T-helper 2 cell treated with Interferon-gamma antibody and Interleukin-4, amounts not matched to agents 100 ng/mL and 5 ng/mL, for 36 hours (primary cell): ENCODE data around the gene OR5F1. TPM values are rescaled to one million over a fixed set of nuclear protein-coding genes. Genes with fewer than 3 reads are reported as not detected.

ENCODE experiments used
- intact Hi-C: fragments of 100-400 bp; cut with micrococcal nuclease; formaldehyde crosslinking; loops from one replicate; pipeline ENCODE4 v1.15.1; 2023
- total RNA-seq: library from RNA; stranded (reverse); gene quantifications from 2 replicates; pipeline ENCODE4 v1.2.3, GENCODE V29; 2022

OR5F1 gene
- total RNA-seq: not detected in 2 replicates

GRCh38 chr11:55994525-55994924, at the start of gene OR5F1:
OR5F1 (minus strand) TSS chr11:55994625; CDS start chr11:55994625, 0 bp downstream.
- intact Hi-C loops: no loop called here

GRCh38 chr11:56027354-56027753, 32.9 kb upstream of the OR5F1 start, which contains the start of gene OR5AS1:
OR5AS1 (plus strand) TSS chr11:56027654; CDS start chr11:56030419, 2,765 bp downstream.
- intact Hi-C loops: no loop called here

GRCh38 chr11:56013805-56014204, 19.4 kb upstream of the OR5F1 start:
- intact Hi-C loops: no loop called here

GRCh38 chr11:56010716-56011115, 16.3 kb upstream of the OR5F1 start:
- intact Hi-C loops: no loop called here

GRCh38 chr11:55970935-55971334, 23.5 kb downstream of the OR5F1 start:
- intact Hi-C loops: no loop called here

GRCh38 chr11:55969845-55970244, 24.6 kb downstream of the OR5F1 start, which contains the start of gene OR10AG1:
OR10AG1 (minus strand) TSS chr11:55969945; CDS start chr11:55969907, 38 bp downstream.
- intact Hi-C loops: no loop called here

- intact Hi-C loops: no loop called here
These were observed 26.5 kb downstream of the OR5F1 start for GRCh38 chr11:55967914-55968313.

GRCh38 chr11:55966391-55966790, 28.0 kb downstream of the OR5F1 start:
- intact Hi-C loops: no loop called here

GRCh38 chr11:55956521-55956920, 37.9 kb downstream of the OR5F1 start:
- intact Hi-C loops: no loop called here

- intact Hi-C loops: loop anchor here (10.0 kb wide), 1 partner anchor 1295 kb away; no protein-coding TSS in a partner anchor
These were observed 45.1 kb downstream of the OR5F1 start for GRCh38 chr11:55949330-55949729.

Other genes with a start within 250 kb of the OR5F1 start
- not detected in 2 replicates for gene OR5D13, start 221.2 kb downstream of the OR5F1 start, total RNA-seq
- not detected in 2 replicates for gene OR5D14, start 199.1 kb downstream of the OR5F1 start, total RNA-seq
- not detected in 2 replicates for gene OR5L1, start 183.3 kb downstream of the OR5F1 start, total RNA-seq
- not detected in 2 replicates for gene OR5D18, start 175.0 kb downstream of the OR5F1 start, total RNA-seq
- gene OR5L2, start 167.4 kb downstream of the OR5F1 start, total RNA-seq: not detected in 2 replicates
- not detected in 2 replicates for gene OR5D16, start 155.9 kb downstream of the OR5F1 start, total RNA-seq
- not detected in 2 replicates for gene TRIM51, start 111.3 kb downstream of the OR5F1 start, total RNA-seq
- not detected in 2 replicates for gene OR5W2, start 80.0 kb downstream of the OR5F1 start, total RNA-seq
- not detected in 2 replicates for gene OR5I1, start 58.2 kb downstream of the OR5F1 start, total RNA-seq
- gene OR10AG1, start 24.7 kb downstream of the OR5F1 start, total RNA-seq: not detected in 2 replicates
- gene OR5AS1, start 33.0 kb upstream of the OR5F1 start, total RNA-seq: not detected in 2 replicates
- gene OR8I2, start 98.7 kb upstream of the OR5F1 start, total RNA-seq: not detected in 2 replicates
- not detected in 2 replicates for gene OR8H2, start 109.1 kb upstream of the OR5F1 start, total RNA-seq
- not detected in 2 replicates for gene OR8H3, start 127.7 kb upstream of the OR5F1 start, total RNA-seq
- not detected in 2 replicates for gene OR8J3, start 145.6 kb upstream of the OR5F1 start, total RNA-seq
- not detected in 2 replicates for gene OR8K5, start 165.7 kb upstream of the OR5F1 start, total RNA-seq
- gene OR5J2, start 182.0 kb upstream of the OR5F1 start, total RNA-seq: not detected in 2 replicates
- not detected in 2 replicates for gene OR5T2, start 239.6 kb upstream of the OR5F1 start, total RNA-seq